Measurements from ENCODE around the gene MAPRE3. TPM values are rescaled to one million over a fixed set of nuclear protein-coding genes. Genes with fewer than 3 reads are reported as not detected.

Gene MAPRE3
- total RNA-seq, 1 donor from 2014 or later, result 27.0 TPM

DNA sequence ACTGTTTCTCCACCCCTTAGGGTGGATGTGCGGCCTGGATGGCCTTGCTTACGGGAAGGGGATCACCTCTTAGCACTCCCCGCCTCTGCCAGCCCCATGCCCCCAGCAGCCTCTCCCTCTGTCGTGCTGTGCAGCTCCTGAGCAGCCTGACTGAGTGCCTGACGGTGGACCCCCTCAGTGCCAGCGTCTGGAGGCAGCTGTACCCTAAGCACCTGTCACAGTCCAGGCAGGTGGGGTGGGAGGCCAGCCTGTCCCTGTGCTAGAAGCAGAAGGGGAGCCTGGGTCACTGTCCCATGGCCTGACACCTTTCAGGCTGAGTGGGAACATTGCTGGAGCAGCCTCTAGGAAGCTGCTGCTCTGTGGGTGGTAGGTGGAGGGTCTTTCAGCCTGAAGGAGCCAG is 67.6 kb downstream of the MAPRE3 start:
- H3K9me3 ChIP-seq (ENCODE audit: insufficient read depth, low read depth, low read length), result no peaks in the 10 kb centered on the region
- peaks cover 34% of the 10 kb centered on the region for H3K36me3 Mint-ChIP-seq (ENCODE audit: low read depth, unreplicated experiment)
- H3K4me1 Mint-ChIP-seq (ENCODE audit: low read depth, unreplicated experiment), result peaks cover 8% of the 10 kb centered on the region
- H3K27ac ChIP-seq (ENCODE audit: low read depth, low read length), result no peak overlapping the region
- no peak overlapping the region for H3K4me3 ChIP-seq (ENCODE audit: insufficient read depth, low read depth, low read length)
- peaks cover 91% of the 10 kb centered on the region for H4K20me1 ChIP-seq (ENCODE audit: insufficient read depth, low read length)
- TF ChIP-seq, protein P1, sequence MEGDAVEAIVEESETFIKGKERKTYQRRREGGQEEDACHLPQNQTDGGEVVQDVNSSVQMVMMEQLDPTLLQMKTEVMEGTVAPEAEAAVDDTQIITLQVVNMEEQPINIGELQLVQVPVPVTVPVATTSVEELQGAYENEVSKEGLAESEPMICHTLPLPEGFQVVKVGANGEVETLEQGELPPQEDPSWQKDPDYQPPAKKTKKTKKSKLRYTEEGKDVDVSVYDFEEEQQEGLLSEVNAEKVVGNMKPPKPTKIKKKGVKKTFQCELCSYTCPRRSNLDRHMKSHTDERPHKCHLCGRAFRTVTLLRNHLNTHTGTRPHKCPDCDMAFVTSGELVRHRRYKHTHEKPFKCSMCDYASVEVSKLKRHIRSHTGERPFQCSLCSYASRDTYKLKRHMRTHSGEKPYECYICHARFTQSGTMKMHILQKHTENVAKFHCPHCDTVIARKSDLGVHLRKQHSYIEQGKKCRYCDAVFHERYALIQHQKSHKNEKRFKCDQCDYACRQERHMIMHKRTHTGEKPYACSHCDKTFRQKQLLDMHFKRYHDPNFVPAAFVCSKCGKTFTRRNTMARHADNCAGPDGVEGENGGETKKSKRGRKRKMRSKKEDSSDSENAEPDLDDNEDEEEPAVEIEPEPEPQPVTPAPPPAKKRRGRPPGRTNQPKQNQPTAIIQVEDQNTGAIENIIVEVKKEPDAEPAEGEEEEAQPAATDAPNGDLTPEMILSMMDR (IDR thresholded peaks at IDR 0.05; ENCODE audit: insufficient read depth, low read depth, low read length), result no peak
- TF ChIP-seq EZH2 (IDR thresholded peaks at IDR 0.05; ENCODE audit: insufficient read depth, low read length), result no peak
- H3K36me3 ChIP-seq (ENCODE audit: insufficient read depth, low read length), result peaks cover 52% of the 10 kb centered on the region
- FAIRE-seq (no peak), DNase-seq (ENCODE audit: low read depth) (no peak)
- H3K79me2 ChIP-seq (ENCODE audit: insufficient read depth, low read length), result peaks cover 35% of the 10 kb centered on the region
- H3K4me3 Mint-ChIP-seq (ENCODE audit: unreplicated experiment), result no peak overlapping the region
- H3K9ac ChIP-seq (ENCODE audit: low read length), result no peak overlapping the region
- no peak overlapping the region for H3K27ac Mint-ChIP-seq (ENCODE audit: unreplicated experiment)
- H2AFZ ChIP-seq (ENCODE audit: low read depth, low read length), result no peak overlapping the region
- H3K9me3 Mint-ChIP-seq (ENCODE audit: unreplicated experiment), result no peaks in the 10 kb centered on the region
- H3K4me2 ChIP-seq (ENCODE audit: low read length), result no peak overlapping the region
- H3K27me3 ChIP-seq (ENCODE audit: insufficient read depth, low read length), result no peaks in the 10 kb centered on the region
- H3K4me1 ChIP-seq (ENCODE audit: insufficient read depth, low read length), result peaks cover 14% of the 10 kb centered on the region
- no peaks in the 10 kb centered on the region for H3K27me3 Mint-ChIP-seq (ENCODE audit: low read depth, unreplicated experiment)

DNA sequence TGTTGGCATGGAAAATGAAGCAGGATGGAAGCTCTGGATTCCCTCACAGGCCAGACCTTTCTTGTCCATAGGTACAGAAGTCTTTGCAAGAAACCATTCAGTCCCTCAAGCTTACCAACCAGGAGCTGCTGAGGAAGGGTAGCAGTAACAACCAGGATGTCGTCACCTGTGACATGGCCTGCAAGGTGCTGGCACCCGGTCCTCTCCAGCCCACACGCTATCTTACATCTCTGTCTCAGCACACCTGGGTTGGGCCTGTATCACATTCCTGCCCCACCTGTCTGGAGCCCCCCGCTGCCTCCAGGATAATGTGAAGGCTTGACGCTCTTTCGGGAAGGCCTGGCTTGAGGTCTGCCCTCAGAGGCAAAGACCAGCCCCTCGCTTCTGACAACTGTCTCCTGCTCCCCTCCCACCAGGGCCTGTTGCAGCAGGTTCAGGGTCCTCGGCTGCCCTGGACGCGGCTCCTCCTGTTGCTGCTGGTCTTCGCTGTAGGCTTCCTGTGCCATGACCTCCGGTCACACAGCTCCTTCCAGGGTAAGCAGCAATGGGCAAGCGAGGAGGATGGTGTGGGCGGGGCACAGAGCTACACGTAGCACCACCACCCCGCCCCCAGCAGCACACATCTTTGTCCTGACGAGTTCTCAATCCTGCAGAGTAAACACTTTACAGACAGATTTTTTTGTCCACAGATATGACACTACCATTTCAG is 68.3 kb downstream of the MAPRE3 start:
- H3K4me1 ChIP-seq (ENCODE audit: insufficient read depth, low read length), result peaks cover 13% of the 10 kb centered on the region
- DNase-seq (ENCODE audit: low read depth) (no peak), FAIRE-seq (no peak)
- peaks cover 52% of the 10 kb centered on the region for H3K36me3 ChIP-seq (ENCODE audit: insufficient read depth, low read length)
- peaks cover 94% of the 10 kb centered on the region for H4K20me1 ChIP-seq (ENCODE audit: insufficient read depth, low read length)
- no peak overlapping the region for H3K4me2 ChIP-seq (ENCODE audit: low read length)
- H3K27me3 ChIP-seq (ENCODE audit: insufficient read depth, low read length), result no peaks in the 10 kb centered on the region
- H2AFZ ChIP-seq (ENCODE audit: low read depth, low read length), result no peak overlapping the region
- Mint-ChIP-seq H3K4me1 (ENCODE audit: low read depth, unreplicated experiment) (peaks cover 8% of the 10 kb centered on the region), H3K9me3 (ENCODE audit: unreplicated experiment) (no peaks in the 10 kb centered on the region), H3K27ac (ENCODE audit: unreplicated experiment) (no peak overlapping the region), H3K36me3 (ENCODE audit: low read depth, unreplicated experiment) (peaks cover 34% of the 10 kb centered on the region), H3K4me3 (ENCODE audit: unreplicated experiment) (no peak overlapping the region), H3K27me3 (ENCODE audit: low read depth, unreplicated experiment) (no peaks in the 10 kb centered on the region)
- no peak overlapping the region for H3K9ac ChIP-seq (ENCODE audit: low read length)
- no peak for TF ChIP-seq EZH2 (IDR thresholded peaks at IDR 0.05; ENCODE audit: insufficient read depth, low read length)
- TF ChIP-seq, protein P1 (IDR thresholded peaks at IDR 0.05; ENCODE audit: insufficient read depth, low read depth, low read length), result no peak
- H3K27ac ChIP-seq (ENCODE audit: low read depth, low read length), result no peak overlapping the region
- no peak overlapping the region for H3K4me3 ChIP-seq (ENCODE audit: insufficient read depth, low read depth, low read length)
- H3K79me2 ChIP-seq (ENCODE audit: insufficient read depth, low read length), result peaks cover 28% of the 10 kb centered on the region
- H3K9me3 ChIP-seq (ENCODE audit: insufficient read depth, low read depth, low read length), result no peaks in the 10 kb centered on the region

DNA sequence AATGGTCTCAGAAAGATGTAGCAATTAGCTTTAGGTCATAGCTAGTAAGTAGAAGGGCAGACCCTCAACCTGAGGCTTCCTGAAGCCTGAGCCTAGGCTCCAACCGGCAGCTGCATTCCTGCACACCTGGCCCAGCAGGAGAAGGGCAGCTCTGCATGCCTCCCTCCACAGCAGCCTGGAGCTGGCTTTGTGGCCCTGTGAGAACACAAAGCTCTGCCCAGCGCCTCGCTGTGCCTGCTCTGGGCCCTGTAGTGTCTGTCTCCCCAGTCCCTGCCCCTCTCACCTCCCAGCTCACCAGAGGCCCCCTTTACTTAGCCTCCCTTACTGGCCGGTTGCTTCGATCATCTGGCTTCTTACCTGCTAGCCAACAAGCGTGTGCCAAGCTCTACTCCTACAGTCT is 69.0 kb downstream of the MAPRE3 start:
- no peaks in the 10 kb centered on the region for H3K27me3 ChIP-seq (ENCODE audit: insufficient read depth, low read length)
- H3K36me3 ChIP-seq (ENCODE audit: insufficient read depth, low read length), result peaks cover 52% of the 10 kb centered on the region
- FAIRE-seq (no peak), DNase-seq (ENCODE audit: low read depth) (no peak)
- H3K79me2 ChIP-seq (ENCODE audit: insufficient read depth, low read length), result peaks cover 21% of the 10 kb centered on the region
- no peak overlapping the region for H3K9ac ChIP-seq (ENCODE audit: low read length)
- no peak overlapping the region for H2AFZ ChIP-seq (ENCODE audit: low read depth, low read length)
- peaks cover 30% of the 10 kb centered on the region for H3K36me3 Mint-ChIP-seq (ENCODE audit: low read depth, unreplicated experiment)
- H3K27me3 Mint-ChIP-seq (ENCODE audit: low read depth, unreplicated experiment), result no peaks in the 10 kb centered on the region
- peaks cover 7% of the 10 kb centered on the region for H3K4me1 ChIP-seq (ENCODE audit: insufficient read depth, low read length)
- no peak overlapping the region for H3K4me3 ChIP-seq (ENCODE audit: insufficient read depth, low read depth, low read length)
- no peak overlapping the region for H3K27ac ChIP-seq (ENCODE audit: low read depth, low read length)
- H3K9me3 ChIP-seq (ENCODE audit: insufficient read depth, low read depth, low read length), result no peaks in the 10 kb centered on the region
- peaks cover 5% of the 10 kb centered on the region for H3K4me1 Mint-ChIP-seq (ENCODE audit: low read depth, unreplicated experiment)
- no peak overlapping the region for H3K27ac Mint-ChIP-seq (ENCODE audit: unreplicated experiment)
- no peak for TF ChIP-seq EZH2 (IDR thresholded peaks at IDR 0.05; ENCODE audit: insufficient read depth, low read length)
- TF ChIP-seq, protein P1 (IDR thresholded peaks at IDR 0.05; ENCODE audit: insufficient read depth, low read depth, low read length), result no peak
- no peak overlapping the region for H3K4me3 Mint-ChIP-seq (ENCODE audit: unreplicated experiment)
- H3K4me2 ChIP-seq (ENCODE audit: low read length), result no peak overlapping the region
- H3K9me3 Mint-ChIP-seq (ENCODE audit: unreplicated experiment), result no peaks in the 10 kb centered on the region
- H4K20me1 ChIP-seq (ENCODE audit: insufficient read depth, low read length), result peaks cover 88% of the 10 kb centered on the region
